GM19035 (cell line): ENCODE data around the gene OCIAD1.
"Not testable (repeated sequence)": the region's sequence is repeated elsewhere in the genome, so short reads cannot be mapped to it uniquely, and the experiment has no call there.

ENCODE experiments used
- ATAC-seq: cut with Tn5 transposase; IDR thresholded peaks from one replicate; pipeline ENCODE4 v1.9.1; 2021; ENCODE audit not compliant: unreplicated experiment

OCIAD1 gene

GRCh38 chr4:48830706-48831531 lies at the start of gene OCIAD1:
Gene OCIAD1, plus strand, starts transcription at chr4:48831088. Its CDS starts 1,537 bp downstream, at chr4:48832625.
- peak; percentile 99 for ATAC-seq

- no peak for ATAC-seq
Observed at GRCh38 chr4:48781968-48782367, 48.9 kb upstream of the OCIAD1 start.

- ATAC-seq, result no peak
Observed at GRCh38 chr4:48785302-48785701, 45.6 kb upstream of the OCIAD1 start.

- ATAC-seq, result no peak
Observed at GRCh38 chr4:48786549-48786948, 44.3 kb upstream of the OCIAD1 start.

GRCh38 chr4:48787056-48787455 lies 43.8 kb upstream of the OCIAD1 start:
- ATAC-seq, result no peak

GRCh38 chr4:48790561-48790960 lies 40.3 kb upstream of the OCIAD1 start:
- ATAC-seq, result no peak

GRCh38 chr4:48791313-48791712 lies 39.6 kb upstream of the OCIAD1 start:
- ATAC-seq, result no peak

- ATAC-seq, result no peak
Observed at GRCh38 chr4:48792348-48793006, 38.4 kb upstream of the OCIAD1 start.

GRCh38 chr4:48795108-48795507 lies 35.8 kb upstream of the OCIAD1 start:
- no peak for ATAC-seq

GRCh38 chr4:48796191-48796926 lies 34.5 kb upstream of the OCIAD1 start:
- ATAC-seq, result no peak

GRCh38 chr4:48796927-48797679 lies 33.8 kb upstream of the OCIAD1 start:
- ATAC-seq, result no peak

- no peak for ATAC-seq
Observed at GRCh38 chr4:48798117-48798516, 32.8 kb upstream of the OCIAD1 start.

GRCh38 chr4:48799157-48799556 lies 31.7 kb upstream of the OCIAD1 start:
- ATAC-seq, result no peak

- ATAC-seq, result not testable (repeated sequence)
Observed at GRCh38 chr4:48800155-48800554, 30.7 kb upstream of the OCIAD1 start.

- ATAC-seq, result no peak
Observed at GRCh38 chr4:48801016-48801715, 29.7 kb upstream of the OCIAD1 start.

GRCh38 chr4:48804584-48805301 lies 26.1 kb upstream of the OCIAD1 start:
- no peak for ATAC-seq

GRCh38 chr4:48812866-48813265 lies 18.0 kb upstream of the OCIAD1 start:
- ATAC-seq, result no peak

- peak; percentile 54 for ATAC-seq
Observed at GRCh38 chr4:48813964-48814363, 16.9 kb upstream of the OCIAD1 start.

- no peak for ATAC-seq
Observed at GRCh38 chr4:48815483-48815882, 15.4 kb upstream of the OCIAD1 start.

GRCh38 chr4:48816297-48816696 lies 14.6 kb upstream of the OCIAD1 start:
- not testable (repeated sequence) for ATAC-seq
